Measurements from ENCODE around the gene C1orf159.

Gene C1orf159

DNA sequence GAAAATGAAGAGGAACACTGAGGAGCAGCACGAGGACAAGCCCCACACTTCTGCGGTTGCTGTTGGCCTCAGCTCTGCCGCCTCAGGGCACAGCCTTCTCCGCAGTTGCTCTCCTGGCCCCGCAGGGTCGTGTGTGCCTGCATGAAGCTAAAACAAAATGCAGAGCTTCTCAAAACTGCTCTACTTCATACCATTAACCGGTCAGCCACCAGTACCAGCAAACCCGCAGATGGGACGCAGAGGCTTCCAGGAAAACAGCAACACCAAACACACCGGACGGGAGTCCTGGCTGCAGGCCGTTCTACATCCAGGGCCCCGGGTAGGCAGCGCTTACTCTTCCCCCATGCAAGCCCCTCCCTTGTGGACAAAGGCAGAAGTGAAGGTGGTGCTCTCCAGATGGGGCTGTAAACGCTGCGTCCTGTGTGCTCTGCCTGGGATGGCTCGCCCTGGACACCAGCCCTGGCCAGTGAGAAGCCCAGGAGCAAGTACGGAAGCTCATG is 7.1 kb upstream of the C1orf159 start:
- in situ Hi-C loops (cut with MboI; ENCODE audit: low pct_unique_long_range_greater_than_20kb, low sequenced_read_pairs), result no loop called here
- peak; percentile 33 for DNase-seq

DNA sequence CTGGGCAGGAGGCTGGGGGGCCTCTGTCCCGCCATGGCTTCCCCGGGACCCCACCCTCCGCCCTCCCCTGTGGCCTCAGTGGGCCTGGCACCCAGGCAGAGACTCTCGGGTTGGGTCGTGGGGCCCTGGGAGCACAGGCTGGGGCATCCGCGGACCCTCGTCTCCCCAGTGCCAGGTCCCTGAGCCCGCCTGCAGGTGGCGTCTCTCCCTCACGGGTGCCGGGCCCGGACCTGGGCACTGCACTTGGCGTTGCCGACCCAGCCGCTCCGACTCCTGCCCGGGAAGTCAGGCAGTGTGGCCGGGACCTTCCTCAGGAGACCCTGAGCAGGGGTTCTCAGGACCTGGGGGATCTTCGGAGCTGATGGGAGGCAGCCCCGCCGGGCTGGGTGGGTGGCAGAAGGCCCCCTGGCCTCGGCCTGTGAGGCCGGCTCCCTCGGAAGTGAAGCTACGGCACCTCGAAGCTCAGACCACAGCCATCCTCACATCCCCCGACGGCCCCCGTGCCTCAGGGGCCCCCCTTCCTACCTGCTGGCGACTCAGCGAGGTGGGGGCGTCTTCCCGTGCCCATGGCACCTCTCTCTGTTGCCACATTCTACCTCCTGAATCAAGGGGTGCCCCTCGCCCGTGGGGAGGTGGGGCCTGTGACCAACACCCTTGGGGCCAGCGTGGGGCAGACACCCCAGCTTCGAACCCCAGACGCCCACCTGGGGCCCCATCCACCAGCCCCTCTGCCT is 6.4 kb upstream of the C1orf159 start:
- peak; percentile 76 for DNase-seq
- in situ Hi-C loops (cut with MboI; ENCODE audit: low pct_unique_long_range_greater_than_20kb, low sequenced_read_pairs), result no loop called here

DNA sequence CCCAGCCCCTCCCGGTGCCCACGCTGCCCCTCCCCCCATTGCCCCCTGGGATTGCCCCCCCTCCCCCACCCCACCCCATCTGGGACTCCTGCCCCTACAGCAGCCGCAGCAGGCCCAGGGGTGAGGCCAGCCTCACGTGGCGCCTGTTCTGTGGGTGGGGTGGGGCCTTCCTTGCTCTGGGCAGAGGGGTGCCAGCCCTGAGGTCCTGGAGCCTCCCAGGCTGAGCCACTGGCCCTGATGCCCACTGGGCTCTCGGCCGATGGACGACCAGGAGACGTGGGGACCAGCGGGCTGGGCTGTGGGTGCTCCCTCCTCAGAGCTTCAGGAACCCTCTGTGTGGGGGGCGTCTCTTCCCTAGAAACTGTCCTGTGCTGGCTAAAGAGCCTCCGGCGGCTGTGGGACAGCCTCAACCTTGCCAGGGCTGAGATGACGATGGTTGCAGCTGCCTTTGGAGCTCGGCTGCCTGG is 5.8 kb upstream of the C1orf159 start:
- DNase-seq, result no peak
- in situ Hi-C loops (cut with MboI; ENCODE audit: low pct_unique_long_range_greater_than_20kb, low sequenced_read_pairs), result no loop called here

DNA sequence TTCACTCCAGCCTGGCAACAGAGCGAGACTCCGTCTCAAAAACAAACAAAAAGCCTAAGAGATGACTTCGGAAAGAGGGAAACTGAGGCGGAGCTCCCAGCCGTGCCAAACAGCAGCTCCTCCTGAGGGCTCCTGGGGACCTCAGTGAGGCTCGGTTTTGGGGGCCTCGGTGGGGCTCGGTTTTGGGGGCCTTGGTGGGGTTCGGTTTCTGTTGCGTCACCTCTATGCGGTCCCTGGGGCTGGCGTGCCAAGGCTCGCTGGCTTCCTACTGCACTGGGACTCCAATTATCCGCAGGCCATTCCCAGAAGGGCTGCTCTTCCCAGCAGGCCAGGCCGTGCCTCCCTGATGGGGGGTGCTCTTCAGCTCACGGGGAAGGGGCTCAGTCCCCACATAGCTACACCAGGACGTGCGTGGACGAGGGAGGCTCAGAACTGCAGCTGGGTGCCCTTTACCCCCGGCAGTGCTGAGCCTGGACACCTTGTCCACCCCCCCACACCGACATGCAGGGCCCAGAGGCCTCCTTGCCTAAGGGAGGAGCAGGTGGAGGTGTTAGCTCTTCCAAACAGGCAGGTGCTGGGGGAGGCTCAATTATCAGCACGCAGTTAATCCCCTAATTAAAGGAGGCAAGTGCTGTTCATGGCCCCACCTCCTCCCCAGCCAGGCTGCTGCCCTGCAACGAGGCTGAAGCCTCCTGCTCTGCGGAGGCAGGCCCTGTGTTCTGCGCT is 5.1 kb upstream of the C1orf159 start:
- DNase-seq, result no peak

DNA sequence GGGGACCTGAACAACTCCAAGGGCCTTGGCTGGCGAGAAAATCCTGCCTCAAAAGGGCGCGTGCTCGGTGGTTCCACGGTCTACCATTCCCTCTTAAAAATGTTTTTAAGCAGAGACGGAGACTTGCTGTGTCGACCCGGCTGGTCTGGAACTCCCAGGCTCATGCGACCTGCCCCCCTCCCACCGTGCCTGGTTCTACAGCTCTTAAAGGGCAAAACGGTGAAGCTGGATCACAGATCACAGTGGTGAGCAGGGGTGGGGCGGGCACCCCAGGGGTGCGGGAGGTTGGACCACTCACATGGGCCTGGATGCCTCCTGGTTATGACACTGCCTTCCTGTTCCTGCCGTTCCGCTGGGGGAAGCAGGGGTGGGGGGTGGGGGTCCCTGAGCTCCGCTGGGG is 4.2 kb upstream of the C1orf159 start:
- DNase-seq, result no peak
- in situ Hi-C loops (cut with MboI; ENCODE audit: low pct_unique_long_range_greater_than_20kb, low sequenced_read_pairs), result no loop called here

More for the DNA sequence above, 5.1 kb upstream of the C1orf159 start:
- in situ Hi-C loops (cut with MboI; ENCODE audit: low pct_unique_long_range_greater_than_20kb, low sequenced_read_pairs), result no loop called here

DNA sequence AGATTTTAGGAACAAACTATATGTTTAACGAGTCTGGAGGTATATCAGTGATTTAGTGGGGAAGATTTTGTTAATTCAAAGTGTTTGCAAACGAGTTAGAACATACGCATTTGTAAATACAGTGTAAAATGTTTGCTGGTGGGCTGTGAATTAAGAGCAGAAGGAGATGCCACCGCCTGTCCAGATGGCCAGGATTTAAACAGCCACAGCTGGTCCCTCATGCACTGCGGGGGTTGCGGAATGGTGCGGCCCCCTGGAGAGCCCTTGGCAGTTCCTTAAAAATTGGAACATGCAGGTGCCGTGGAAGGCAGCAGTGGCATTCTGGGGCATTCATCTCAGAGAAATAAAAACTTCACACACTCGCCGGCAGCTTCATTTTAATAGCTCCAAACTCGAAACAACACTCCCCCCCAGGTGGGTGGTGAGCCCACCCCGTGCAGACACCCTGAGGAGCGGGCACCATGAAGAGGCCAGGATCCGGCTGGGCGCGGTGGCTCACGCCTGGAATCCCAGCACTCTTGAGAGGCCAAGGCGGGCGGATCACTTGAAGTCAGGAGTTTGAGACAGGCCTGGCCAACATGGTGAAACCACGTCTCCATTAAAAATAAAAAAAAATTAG is 3.5 kb upstream of the C1orf159 start:
- no peak for DNase-seq
- in situ Hi-C loops (cut with MboI; ENCODE audit: low pct_unique_long_range_greater_than_20kb, low sequenced_read_pairs), result no loop called here

DNA sequence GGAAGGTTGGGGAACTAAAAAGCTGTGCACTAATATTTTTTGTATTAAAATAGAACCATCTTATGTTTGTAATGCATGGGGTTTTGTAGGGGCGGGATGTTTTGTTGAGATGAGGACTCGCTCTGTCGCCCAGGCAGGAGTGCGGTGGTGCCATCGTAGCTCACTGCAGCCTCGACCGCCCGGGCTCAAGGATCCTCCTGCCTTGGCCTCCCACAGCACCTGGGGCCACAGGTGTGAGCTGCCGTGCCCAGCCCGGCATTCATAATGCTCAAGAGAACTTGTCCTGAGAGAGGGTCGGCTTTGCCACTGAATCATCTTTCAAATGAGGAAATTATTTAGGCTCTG is 3.0 kb upstream of the C1orf159 start:
- in situ Hi-C loops (cut with MboI; ENCODE audit: low pct_unique_long_range_greater_than_20kb, low sequenced_read_pairs), result no loop called here

DNA sequence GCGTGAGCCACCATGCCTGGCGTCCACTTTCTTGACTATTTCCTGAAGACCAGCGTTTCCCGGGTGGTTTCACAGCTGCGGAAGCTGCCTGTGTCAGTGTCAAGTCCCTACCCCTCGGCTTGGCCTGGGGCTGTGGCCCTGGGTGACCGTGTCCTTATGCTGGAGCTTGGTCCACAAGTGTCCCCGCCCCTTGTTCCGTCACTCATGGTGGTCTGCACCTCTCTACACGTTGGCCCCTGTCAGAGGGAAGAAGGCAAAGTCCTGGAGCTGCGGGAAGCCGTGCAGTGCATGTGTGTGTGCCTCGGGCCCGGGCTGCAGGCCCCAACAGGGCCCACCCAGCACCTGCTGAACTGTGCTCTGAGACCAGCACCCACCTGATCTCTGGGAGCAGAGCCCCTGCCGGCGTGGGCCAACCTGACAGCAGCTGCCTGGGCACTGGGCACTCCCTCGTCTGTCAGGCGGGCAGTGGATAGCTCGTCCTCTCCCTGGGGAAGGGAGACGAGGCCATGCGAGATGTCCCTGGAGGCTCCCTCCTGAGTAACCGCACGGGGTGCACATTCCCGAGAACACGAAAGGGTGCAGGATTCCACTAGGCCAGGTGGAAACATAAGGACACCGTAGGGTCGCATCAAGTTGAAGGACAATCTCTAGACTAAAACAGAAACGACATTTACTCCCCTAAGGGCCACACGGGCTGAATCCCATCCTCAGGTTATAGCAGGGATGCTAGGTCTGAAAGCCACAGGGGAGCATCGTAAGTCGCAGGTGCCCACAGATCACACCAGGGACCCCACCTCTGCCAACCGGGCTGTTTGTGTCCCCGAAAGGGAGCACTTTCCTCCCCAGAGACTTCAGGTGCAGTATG is 2.4 kb upstream of the C1orf159 start:
- no peak for DNase-seq
- in situ Hi-C loops (cut with MboI; ENCODE audit: low pct_unique_long_range_greater_than_20kb, low sequenced_read_pairs), result no loop called here

More for the DNA sequence above, 3.0 kb upstream of the C1orf159 start:
- no peak for DNase-seq

DNA sequence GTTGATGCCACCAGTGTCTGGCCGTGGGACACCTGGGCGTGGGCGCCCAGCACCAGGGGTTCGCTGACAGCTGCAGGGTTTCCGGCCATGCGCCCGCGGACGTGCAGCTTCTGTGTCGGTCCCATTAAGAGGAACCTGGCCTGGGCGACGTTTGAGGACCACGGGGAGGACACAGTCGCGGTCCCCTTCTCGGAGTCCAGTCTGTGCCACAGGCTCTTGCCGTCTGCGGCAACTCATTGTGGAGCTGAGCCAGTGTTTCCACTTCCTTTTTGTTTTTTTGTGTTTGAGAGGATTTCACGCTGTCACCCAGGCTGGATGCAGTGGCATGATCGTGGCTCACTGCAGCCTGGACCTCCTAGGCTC is 1.6 kb upstream of the C1orf159 start:
- peak; percentile 43 for DNase-seq
- in situ Hi-C loops (cut with MboI; ENCODE audit: low pct_unique_long_range_greater_than_20kb, low sequenced_read_pairs), result no loop called here

DNA sequence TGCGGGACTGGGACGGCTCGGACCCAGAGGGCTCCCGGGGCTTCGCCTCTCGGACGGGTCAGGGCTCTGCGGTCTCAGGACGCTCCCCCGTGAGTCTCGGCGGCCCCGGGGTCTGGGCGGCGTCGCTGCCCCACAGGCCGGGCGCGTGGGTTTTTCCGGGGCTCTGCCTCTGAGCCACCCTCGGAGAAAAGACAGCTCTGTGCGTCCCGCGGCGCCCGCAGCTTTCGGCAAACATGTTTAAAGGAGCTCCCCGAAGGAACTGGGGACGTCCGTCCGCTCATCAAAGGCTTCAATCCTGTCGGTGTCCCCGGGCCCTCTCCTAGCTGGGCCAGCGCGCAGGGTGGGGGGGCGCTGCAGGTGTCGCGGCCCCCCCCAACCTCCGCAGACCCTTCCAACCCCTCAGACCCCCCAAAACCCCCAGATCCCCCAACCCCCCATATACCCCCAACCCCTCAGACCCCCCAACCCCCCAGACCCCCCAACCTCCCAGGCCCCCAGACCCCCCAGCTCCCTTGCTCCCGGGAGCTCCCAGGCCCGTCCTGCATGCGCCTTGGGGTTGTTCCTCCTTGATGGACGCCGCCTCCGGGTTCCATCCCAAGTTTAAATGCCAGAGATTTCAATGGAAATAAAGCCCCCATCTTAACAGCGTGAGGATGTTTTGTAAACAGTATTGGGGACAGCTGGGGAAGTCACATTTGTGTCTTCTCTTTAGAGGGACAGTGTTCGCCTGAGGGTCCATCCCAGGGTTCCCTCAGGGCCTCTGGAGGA is 996 bp upstream of the C1orf159 start:
- DNase-seq, result peak; percentile 19
- in situ Hi-C loops (cut with MboI; ENCODE audit: low pct_unique_long_range_greater_than_20kb, low sequenced_read_pairs), result no loop called here

DNA sequence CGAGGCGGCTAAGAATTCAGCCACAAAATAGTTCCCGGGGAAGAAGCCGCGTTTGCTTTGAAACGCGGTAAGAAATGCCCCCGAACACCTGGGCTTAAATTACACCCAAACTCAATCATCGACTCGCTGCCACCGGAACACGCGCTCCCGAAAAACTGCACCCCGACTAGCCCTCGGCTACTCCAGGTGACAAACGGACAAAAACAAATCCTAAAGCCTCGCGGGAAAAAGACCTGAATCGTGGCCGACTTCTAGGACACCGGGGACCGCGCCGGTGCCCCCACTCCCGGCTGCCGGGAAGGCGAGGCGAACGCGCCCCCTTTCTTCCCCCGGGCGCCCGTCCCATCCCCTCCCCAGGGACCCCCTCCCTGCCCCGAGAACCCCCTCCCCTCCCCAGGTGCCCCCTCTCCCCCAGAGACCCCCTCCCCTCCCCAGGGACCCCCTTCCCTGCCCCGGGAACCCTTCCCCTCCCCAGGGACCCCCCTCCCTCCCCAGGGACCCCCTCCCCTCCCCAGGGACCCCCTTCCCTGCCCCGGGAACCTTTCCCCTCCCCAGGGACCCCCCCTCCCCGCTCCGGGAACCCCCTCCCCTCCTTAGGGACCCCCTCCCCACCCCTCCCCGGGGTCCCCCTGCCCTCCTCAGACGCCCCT is 628 bp downstream of the C1orf159 start:
- DNase-seq, result peak; percentile 22
- in situ Hi-C loops (cut with MboI; ENCODE audit: low pct_unique_long_range_greater_than_20kb, low sequenced_read_pairs), result no loop called here

DNA sequence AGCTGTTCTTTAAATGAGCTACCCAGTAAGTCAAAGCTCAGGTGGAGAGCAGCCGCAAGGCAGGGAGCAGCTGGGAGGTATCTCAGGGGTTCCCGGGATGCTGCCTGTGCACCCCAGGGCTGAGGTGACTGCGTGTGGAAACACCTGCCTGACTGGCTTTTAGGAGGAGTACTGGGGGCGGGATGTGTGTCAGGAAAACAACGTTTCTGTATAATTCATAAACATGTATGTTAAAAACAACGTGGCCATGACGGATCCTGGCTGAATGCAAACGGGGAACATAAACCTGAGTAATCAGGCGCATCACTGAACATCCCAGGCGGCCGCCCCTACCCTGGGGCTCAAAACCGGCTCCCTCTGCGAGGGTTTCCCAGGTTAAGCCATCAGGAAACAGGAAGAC is 1.5 kb downstream of the C1orf159 start:
- in situ Hi-C loops (cut with MboI; ENCODE audit: low pct_unique_long_range_greater_than_20kb, low sequenced_read_pairs), result no loop called here
- DNase-seq, result no peak

DNA sequence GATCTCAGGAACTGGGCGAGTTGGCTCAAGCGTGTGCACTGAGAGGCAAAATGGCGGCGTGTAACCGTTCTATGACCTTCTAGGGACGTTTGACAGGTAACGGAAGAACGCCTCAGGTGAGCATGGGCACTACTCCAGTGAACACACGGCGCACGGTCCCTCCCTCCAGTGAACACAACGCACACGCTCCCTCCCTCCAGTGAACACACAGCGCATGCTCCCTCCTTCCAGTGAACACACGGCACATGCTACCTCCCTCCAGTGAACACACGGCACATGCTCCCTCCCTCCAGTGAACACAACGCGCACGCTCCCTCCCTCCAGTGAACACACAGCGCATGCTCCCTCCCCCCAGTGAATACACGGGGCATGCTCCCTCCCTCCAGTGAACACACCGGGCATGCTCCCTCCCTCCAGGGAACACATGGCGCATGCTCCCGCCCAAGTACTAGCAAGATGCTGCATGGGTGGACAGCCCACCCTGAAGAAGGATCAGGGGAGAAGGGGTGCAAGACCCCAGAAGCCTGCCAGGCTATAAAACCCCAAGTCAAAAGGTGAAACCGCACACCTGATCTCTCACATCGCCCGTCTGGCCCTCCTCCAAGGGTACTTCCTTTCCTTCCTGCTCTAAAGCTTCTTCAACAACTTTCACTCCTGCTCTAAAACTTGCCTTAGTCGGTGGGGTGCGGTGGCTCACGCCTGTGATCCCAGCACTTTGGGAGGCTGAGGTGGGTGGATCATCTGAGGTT is 3.5 kb downstream of the C1orf159 start:
- DNase-seq, result no peak
- in situ Hi-C loops (cut with MboI; ENCODE audit: low pct_unique_long_range_greater_than_20kb, low sequenced_read_pairs), result no loop called here

DNA sequence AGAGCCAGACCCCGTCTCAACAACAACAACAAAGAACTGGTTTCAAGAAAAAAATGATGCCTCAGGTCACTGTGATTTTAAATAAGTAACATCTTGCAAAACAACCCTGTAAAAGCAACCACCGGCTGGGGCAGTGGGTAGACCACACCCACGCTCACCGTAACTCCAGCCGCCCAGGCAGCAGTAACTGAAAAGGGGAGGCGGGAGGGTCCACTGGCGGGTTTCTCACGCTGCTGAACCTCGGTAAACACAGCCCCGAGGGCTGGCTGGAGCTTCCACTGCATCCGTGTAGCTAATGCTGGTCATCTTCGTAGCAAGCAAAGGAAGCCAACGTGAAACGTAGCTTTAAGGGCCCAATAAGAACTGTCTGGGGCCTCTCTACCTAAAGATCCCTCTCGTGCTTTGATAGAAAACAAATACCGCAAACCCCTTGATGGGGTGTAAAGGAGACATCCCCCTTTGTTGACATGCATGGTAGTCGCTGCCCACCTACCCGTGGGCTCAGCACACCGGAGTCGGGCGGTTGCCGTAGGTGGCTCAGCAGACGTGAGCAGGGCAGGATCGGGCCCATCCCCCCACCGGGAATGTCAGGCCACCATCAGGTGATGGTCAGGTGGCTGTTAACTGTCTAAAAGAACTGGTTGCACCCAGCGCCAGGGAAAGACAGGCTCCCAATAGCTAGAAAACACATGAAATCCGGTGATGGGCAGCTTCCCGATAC is 4.2 kb downstream of the C1orf159 start:
- in situ Hi-C loops (cut with MboI; ENCODE audit: low pct_unique_long_range_greater_than_20kb, low sequenced_read_pairs), result no loop called here
- DNase-seq, result no peak

DNA sequence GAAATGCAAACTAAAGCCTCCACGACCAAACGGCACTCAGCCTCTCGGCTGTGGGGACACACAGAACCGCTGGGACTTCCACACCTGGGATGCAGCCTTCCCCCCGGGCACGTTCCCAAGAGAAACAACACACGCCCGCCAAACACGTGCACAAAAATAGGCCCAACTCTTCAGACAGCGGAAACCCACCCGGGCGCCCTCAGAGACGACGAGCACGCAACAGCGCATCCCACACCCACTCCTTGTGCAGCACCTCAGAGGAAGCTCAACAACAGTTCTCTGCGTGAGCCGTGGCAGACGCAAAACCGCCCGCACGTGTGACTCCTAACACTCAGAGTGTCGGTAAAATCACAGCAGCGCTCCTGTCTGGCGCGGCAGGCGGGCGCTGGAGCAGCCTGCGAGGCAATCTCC is 5.3 kb downstream of the C1orf159 start:
- no peak for DNase-seq

DNA sequence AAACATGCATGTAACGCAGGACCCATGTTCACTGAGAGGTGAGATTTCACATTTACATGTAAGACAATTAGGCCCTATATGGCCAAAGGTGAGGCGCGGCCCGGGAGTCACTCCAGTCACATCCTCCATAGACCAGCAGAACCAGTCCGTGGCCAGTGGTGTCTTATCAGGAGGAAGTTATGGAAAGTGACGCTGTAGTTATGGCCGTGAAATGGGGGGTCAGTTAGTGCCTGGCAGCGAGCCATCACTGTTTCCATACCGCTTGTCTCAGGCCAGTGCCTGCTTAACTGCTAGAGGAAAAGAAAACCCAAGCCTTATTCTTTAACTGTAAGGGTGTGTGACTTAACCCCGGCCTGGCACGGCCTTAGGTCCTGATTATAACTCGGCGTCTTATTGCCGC is 6.1 kb downstream of the C1orf159 start:
- in situ Hi-C loops (cut with MboI; ENCODE audit: low pct_unique_long_range_greater_than_20kb, low sequenced_read_pairs), result no loop called here
- peak; percentile 15 for DNase-seq

More for the DNA sequence above, 5.3 kb downstream of the C1orf159 start:
- in situ Hi-C loops (cut with MboI; ENCODE audit: low pct_unique_long_range_greater_than_20kb, low sequenced_read_pairs), result no loop called here
